HFF-Myc (cell line): Measurements from ENCODE around the gene DAP.

Experiments
- DNase-seq: peaks from one replicate; pipeline ENCODE4 v3.0.0-alpha.2; 2011; ENCODE audit warnings: low read depth; ENCODE audit errors: extremely low read depth
- H3K4me3 ChIP-seq: replicated peaks from 2 replicates; pipeline ENCODE4 v1.5.1; 2011; ENCODE audit warnings: low read depth, mild to moderate bottlenecking, control low read depth, low read length
- CTCF ChIP-seq: IDR thresholded peaks from 2 replicates; pipeline ENCODE4 v1.5.1; 2012; ENCODE audit warnings: mild to moderate bottlenecking, low read depth, low read length, control low read depth; ENCODE audit errors: missing control alignments

DAP gene

GRCh38 chr5:10760921-10761184 lies 181 bp downstream of the DAP start:
- no peak for TF ChIP-seq CTCF
- DNase-seq = no peak
- H3K4me3 ChIP-seq = peak overlapping the region; percentile 69

- peak; percentile 36 for DNase-seq
- TF ChIP-seq CTCF = no peak
- H3K4me3 ChIP-seq = peak overlapping the region; percentile 69
These were observed 726 bp downstream of the DAP start for GRCh38 chr5:10760096-10760920.

GRCh38 chr5:10759111-10759510 lies 1.9 kb downstream of the DAP start:
- TF ChIP-seq CTCF = no peak
- H3K4me3 ChIP-seq = peak overlapping the region; percentile 69
- DNase-seq = no peak

- H3K4me3 ChIP-seq = no peak overlapping the region
- no peak for DNase-seq
- TF ChIP-seq CTCF = no peak
These were observed 3.0 kb downstream of the DAP start for GRCh38 chr5:10757922-10758555.

- DNase-seq = no peak
- H3K4me3 ChIP-seq = no peak overlapping the region
- TF ChIP-seq CTCF = no peak
These were observed 4.0 kb downstream of the DAP start for GRCh38 chr5:10757043-10757442.

- no peak for DNase-seq
- no peak overlapping the region for H3K4me3 ChIP-seq
- TF ChIP-seq CTCF = no peak
These were observed 4.5 kb downstream of the DAP start for GRCh38 chr5:10756549-10756948.
